HG02943 (cell line): Measurements from ENCODE around the gene FOXI2.

Experiments
- ATAC-seq: cut with Tn5 transposase; IDR thresholded peaks from one replicate; pipeline ENCODE4 v1.9.1; 2021; ENCODE audit warnings: mild to moderate bottlenecking, low read depth, moderate library complexity; ENCODE audit not compliant: unreplicated experiment

The FOXI2 gene

DNA sequence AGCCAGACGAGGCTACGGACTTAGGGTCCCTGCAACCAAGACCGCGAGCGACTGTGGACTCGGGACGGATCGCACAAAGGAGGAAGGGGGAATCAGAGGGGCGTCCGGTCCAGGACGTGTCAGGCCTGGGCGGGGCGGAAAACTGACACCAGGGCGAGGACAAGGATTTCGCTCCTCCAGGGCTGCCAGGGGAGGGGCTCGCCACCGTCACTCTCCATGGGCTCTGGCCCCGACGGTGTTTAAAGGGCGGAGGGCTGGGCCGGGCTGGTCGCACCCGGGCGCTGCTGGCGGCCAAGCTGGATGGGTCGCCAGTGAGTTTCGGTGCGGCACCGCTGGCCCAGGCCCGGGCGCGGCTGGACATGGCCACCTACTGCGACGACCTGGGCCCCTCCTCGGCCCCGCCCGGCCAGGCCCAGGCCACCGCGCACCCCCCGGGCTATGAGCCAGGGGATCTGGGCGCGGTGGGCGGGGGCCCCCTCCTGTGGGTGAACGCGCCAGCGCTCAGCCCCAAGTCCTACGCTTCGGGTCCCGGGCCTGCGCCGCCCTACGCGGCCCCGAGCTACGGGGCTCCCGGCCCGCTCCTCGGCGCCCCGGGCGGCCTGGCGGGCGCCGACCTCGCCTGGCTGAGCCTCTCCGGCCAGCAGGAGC, at the start of gene FOXI2:
FOXI2 (plus strand) TSS at position 271 of the 648 bp plus-strand sequence; CDS start at position 360, 89 bp downstream.
- no peak for ATAC-seq

GRCh38 chr10:127687548-127687947, 49.4 kb upstream of the FOXI2 start:
- no peak for ATAC-seq

DNA sequence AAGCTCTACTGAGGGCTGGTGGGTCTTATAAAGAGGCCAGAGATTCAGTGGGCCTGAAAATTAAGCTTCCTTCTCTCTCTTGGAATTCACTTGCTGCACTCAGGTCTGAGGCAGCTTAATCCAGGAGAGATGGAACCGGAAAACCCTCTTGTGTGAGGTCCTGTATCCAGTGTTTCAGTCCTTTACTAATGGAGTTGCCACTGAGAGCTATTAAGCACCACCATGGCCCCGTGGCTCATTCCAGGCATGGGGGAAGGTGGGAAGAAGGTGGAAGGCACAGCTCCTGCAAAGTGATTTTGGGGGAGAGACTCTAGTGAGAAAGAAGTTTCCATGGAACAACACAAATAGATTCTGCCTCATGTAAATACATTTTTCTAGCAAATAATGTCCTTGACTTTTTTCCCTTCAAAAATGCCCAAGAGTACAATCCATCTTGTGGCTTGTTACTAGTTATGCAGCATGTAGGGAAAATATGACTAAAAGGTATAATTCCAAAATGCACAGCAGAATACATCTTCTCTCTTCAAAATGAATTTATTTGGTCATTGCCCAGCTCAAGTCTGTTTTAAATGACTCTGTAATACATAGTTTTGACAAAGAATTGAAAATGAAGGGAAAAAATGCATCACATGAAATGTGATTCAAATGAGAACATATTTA, 46.7 kb upstream of the FOXI2 start:
- no peak for ATAC-seq

DNA sequence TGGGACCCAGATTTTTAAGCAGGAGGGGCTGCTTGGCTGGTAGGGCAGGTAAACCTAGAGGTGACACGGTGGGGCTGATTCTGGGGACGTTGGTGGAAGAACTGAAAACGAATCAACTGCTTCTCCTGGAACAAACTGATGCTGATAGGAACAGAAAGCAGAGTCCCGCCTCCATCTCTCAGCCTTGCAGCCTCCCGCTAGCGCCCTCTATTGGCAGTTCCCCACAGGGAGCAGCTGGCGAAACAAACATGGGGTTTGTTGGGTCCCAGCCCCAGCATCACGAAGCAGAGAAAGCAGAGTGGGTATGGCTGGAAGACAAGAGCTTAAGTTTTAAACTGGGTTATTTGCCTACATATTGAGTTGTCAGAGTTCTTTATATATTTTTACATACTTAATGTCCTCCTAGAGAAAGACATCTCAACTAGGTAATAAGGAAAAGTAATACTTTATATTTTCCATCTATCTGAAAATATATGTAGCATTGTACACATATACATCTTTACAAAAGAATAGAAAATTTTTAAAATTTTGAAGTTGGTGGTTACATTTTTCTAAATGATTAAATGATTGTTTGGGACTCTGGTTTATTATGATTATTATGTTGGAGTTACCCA, 42.3 kb upstream of the FOXI2 start:
- ATAC-seq = no peak

- ATAC-seq = no peak
These were observed 41.6 kb upstream of the FOXI2 start for GRCh38 chr10:127695431-127695830.

DNA sequence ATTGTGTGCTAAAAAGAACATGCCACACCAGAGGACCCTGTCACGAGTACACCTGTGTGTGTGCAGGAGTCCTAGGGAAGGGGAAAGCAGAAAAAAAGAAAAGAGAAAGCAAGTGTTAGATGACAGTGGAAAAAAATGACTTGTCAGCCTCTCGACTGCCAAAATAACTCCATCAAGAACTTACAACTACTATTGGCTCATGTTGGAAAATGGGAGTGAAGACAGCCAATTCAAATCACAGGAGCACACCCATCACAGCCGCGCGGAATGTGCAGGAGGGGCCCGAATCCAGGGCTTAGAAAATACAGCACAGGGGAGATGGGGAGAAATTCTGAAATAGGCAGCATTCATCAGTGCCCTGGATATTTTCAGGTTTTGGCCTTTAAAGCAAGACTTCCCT, 38.1 kb upstream of the FOXI2 start:
- no peak for ATAC-seq

- ATAC-seq = no peak
These were observed 37.7 kb upstream of the FOXI2 start for GRCh38 chr10:127699311-127699710.

GRCh38 chr10:127702271-127702670, 34.7 kb upstream of the FOXI2 start:
- ATAC-seq = no peak

- no peak for ATAC-seq
These were observed 21.7 kb upstream of the FOXI2 start for GRCh38 chr10:127715249-127715648.

- no peak for ATAC-seq
These were observed 21.1 kb upstream of the FOXI2 start for GRCh38 chr10:127715782-127716378.

- ATAC-seq = no peak
These were observed 16.8 kb upstream of the FOXI2 start for GRCh38 chr10:127720142-127720541.

GRCh38 chr10:127720903-127721302, 16.1 kb upstream of the FOXI2 start:
- no peak for ATAC-seq

DNA sequence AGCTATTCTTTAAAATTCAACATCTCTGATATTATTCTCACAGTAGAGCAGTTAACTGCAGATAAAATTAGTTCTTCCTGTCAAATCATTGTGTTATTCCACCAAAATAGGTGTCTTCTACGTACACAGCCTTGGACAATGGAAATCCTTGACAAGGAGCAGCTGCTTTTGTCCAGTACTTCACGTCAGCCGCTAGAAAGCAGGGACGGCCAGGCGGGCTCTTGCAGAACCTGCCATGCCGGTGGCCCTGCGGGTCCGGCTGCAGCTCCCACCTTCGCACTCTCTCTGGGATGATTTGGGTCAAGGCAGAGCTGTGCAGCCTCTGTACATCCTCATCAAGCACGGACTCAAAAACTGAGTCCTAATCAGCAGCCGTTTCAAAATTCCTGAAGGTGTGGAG, 2.2 kb upstream of the FOXI2 start:
- ATAC-seq = no peak

GRCh38 chr10:127735156-127735555, 1.8 kb upstream of the FOXI2 start:
- ATAC-seq = no peak

DNA sequence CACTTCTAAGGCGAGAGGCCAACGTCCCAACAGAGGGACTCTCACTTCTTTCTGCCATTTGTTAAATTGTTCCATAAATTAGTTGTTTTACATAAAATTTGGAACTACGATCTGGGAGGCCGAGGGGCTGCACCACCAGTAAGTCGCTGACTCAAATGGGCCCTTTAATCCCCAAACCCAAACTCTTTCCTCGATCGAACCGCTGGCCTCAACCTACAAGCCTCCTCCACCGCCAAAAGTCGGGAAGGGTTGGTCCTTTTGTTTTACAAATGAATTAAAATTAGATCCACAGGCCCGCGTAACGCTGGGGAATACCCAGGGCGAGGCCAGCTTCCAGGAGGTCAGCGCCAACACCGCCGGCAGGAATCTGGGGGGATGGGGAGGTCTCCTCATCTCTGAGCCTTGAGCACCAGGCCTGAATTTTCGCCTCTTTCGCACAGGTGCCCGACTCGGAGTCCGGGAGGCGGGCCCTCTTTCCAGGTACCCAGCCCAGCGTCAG, 1.2 kb upstream of the FOXI2 start:
- ATAC-seq = no peak

GRCh38 chr10:127736222-127736914, 617 bp upstream of the FOXI2 start:
- ATAC-seq = no peak

GRCh38 chr10:127737563-127738511, 852 bp downstream of the FOXI2 start:
- no peak for ATAC-seq

GRCh38 chr10:127738512-127739424, 1.8 kb downstream of the FOXI2 start:
- no peak for ATAC-seq

DNA sequence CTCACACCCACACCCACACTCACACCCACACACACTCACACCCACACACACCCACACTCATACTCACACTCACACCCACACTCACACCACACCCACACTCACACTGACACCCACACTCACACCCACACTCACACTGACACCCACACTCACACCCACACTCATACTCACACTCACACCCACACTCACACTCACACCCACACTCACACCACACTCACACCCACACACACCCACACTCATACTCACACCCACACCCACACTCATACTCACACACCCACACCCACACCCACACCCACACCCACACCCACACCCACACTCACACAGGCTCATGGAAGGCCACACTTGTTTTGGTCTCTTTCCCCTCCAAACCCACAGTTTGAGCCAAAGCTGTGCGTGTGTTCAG, 2.9 kb downstream of the FOXI2 start:
- ATAC-seq = no peak
